Neural cell (in vitro differentiated cells): ENCODE measurements around the gene CYP27A1.

Experiments
- EP300 ChIP-seq: fragments of 450-650 bp; conservative IDR thresholded peaks from 2 replicates; pipeline ENCODE4 v1.6.1; 2014; ENCODE audit warnings: antibody characterized with exemption, mild to moderate bottlenecking, moderate library complexity; ENCODE audit not compliant: poor library complexity, severe bottlenecking
- EZH2 ChIP-seq: fragments of 200-600, 300-800 bp; shearing (Covaris generic), sonication (generic); IDR thresholded peaks from 2 replicates; pipeline ENCODE4 v1.6.1; 2014; ENCODE audit warnings: antibody characterized with exemption, low read length, borderline replicate concordance, mild to moderate bottlenecking; ENCODE audit not compliant: insufficient read depth, poor library complexity, severe bottlenecking
- MXI1 ChIP-seq: fragments of 450-650 bp; conservative IDR thresholded peaks from 2 replicates; pipeline ENCODE4 v1.6.1; 2014; ENCODE audit warnings: antibody characterized with exemption, mild to moderate bottlenecking; ENCODE audit not compliant: poor library complexity, severe bottlenecking
- POLR2AphosphoS5 ChIP-seq: IDR thresholded peaks from 2 replicates; pipeline ENCODE4 v1.6.1; 2012
- RAD21 ChIP-seq: fragments of 450-650 bp; conservative IDR thresholded peaks from 2 replicates; pipeline ENCODE4 v1.6.1; 2014; ENCODE audit warnings: antibody characterized with exemption, mild to moderate bottlenecking, moderate library complexity
- SMC3 ChIP-seq: fragments of 450-650 bp; conservative IDR thresholded peaks from 2 replicates; pipeline ENCODE4 v1.6.1; 2014; ENCODE audit warnings: antibody characterized with exemption, mild to moderate bottlenecking, moderate library complexity; ENCODE audit not compliant: poor library complexity
- TF ChIP-seq, protein P1 (sequence below): fragments of 450-650 bp; IDR thresholded peaks from 2 replicates; pipeline ENCODE4 v1.5.1; 2014; ENCODE audit warnings: antibody characterized with exemption, mild to moderate bottlenecking, moderate library complexity; ENCODE audit not compliant: poor library complexity, severe bottlenecking

GRCh38 chr2:218786133-218786532 is 4.2 kb downstream of the CYP27A1 start:
- TF ChIP-seq EZH2 (no peak), RAD21 (no peak), EP300 (no peak), POLR2AphosphoS5 (no peak), MXI1 (no peak), SMC3 (no peak)
- TF ChIP-seq, protein P1, sequence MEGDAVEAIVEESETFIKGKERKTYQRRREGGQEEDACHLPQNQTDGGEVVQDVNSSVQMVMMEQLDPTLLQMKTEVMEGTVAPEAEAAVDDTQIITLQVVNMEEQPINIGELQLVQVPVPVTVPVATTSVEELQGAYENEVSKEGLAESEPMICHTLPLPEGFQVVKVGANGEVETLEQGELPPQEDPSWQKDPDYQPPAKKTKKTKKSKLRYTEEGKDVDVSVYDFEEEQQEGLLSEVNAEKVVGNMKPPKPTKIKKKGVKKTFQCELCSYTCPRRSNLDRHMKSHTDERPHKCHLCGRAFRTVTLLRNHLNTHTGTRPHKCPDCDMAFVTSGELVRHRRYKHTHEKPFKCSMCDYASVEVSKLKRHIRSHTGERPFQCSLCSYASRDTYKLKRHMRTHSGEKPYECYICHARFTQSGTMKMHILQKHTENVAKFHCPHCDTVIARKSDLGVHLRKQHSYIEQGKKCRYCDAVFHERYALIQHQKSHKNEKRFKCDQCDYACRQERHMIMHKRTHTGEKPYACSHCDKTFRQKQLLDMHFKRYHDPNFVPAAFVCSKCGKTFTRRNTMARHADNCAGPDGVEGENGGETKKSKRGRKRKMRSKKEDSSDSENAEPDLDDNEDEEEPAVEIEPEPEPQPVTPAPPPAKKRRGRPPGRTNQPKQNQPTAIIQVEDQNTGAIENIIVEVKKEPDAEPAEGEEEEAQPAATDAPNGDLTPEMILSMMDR, result no peak
